LNCaP clone FGC (cell line): ENCODE measurements around the gene FBXL20.

Source experiments
- DNase-seq: peaks from one replicate; pipeline ENCODE4 v3.0.0-alpha.2; 2011; ENCODE audit warnings: low read depth
- H3K4me3 ChIP-seq: 2 replicates; pipeline ENCODE4 v1.5.1; 2011; ENCODE audit warnings: mild to moderate bottlenecking, low read depth, low read length, control low read depth
- TF ChIP-seq, protein P1 (sequence below): IDR thresholded peaks from 2 replicates; pipeline ENCODE4 v1.5.1; 2012; ENCODE audit warnings: mild to moderate bottlenecking; ENCODE audit not compliant: control insufficient read depth, insufficient read depth; ENCODE audit errors: extremely low read depth

FBXL20 gene

GRCh38 chr17:39243155-39243554 lies 158.3 kb downstream of the FBXL20 start:
- no peak overlapping the region for H3K4me3 ChIP-seq
- TF ChIP-seq, protein P1, sequence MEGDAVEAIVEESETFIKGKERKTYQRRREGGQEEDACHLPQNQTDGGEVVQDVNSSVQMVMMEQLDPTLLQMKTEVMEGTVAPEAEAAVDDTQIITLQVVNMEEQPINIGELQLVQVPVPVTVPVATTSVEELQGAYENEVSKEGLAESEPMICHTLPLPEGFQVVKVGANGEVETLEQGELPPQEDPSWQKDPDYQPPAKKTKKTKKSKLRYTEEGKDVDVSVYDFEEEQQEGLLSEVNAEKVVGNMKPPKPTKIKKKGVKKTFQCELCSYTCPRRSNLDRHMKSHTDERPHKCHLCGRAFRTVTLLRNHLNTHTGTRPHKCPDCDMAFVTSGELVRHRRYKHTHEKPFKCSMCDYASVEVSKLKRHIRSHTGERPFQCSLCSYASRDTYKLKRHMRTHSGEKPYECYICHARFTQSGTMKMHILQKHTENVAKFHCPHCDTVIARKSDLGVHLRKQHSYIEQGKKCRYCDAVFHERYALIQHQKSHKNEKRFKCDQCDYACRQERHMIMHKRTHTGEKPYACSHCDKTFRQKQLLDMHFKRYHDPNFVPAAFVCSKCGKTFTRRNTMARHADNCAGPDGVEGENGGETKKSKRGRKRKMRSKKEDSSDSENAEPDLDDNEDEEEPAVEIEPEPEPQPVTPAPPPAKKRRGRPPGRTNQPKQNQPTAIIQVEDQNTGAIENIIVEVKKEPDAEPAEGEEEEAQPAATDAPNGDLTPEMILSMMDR: no peak
- no peak for DNase-seq

DNA sequence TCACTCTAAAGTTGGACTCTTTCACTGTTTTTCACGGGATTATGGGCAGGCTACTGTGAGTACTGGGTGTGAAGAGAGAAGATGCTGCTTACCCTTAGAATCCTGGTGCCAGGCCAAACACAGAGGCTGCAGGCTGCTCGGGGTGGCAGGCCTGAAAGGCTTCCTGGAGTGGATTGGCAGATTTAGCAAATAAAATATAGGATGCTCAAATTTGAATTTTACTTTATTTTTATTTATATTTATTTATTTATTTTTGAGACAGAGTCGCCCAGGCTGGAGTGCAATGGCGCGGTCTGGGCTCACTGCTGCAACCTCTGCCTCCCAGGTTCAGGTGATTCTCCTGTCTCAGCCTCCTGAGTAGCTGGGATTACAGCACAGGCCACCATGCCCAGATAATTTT lies 160.8 kb downstream of the FBXL20 start:
- H3K4me3 ChIP-seq: no peak overlapping the region
- no peak for DNase-seq
- TF ChIP-seq, protein P1: no peak

- TF ChIP-seq, protein P1: peak; percentile 43
- DNase-seq: no peak
- H3K4me3 ChIP-seq: no peak overlapping the region
These were observed 161.6 kb downstream of the FBXL20 start for GRCh38 chr17:39239640-39240314.

DNA sequence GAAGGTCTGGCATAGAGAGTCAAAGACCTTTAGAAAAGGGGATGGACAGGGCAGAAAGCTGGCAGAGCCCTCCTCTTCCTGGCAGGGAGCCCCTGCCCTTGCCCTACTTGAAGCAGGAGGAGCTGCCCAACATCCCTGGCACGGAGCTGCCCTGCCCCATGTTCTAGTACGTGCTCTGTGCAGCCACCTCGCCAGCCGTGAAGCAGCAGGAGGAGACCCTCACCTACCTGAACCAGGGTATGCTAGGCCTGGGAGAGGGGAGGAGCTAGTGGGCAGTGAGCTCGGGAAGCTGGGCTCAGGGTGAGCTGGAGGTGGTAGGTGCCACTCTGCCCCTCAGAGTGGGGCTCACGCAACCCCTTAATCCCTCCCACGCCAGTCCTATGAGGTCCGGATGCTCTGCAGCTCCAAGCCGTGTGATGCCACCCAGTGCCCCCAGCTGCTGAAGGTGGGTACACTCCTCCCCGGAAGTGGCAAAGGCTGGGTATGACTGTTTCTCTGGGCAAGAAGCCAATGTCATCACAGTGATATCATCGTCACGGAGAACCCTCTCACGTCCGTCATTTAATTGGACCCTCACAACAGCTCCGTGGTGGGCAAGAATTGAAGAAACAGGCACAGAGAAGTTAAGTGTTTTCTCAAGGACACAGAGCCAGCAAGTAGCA lies 163.0 kb downstream of the FBXL20 start:
- no peak for DNase-seq

GRCh38 chr17:39237586-39237985 lies 163.8 kb downstream of the FBXL20 start:
- DNase-seq: no peak
- no peak overlapping the region for H3K4me3 ChIP-seq
- TF ChIP-seq, protein P1: no peak

More for the DNA sequence above, 163.0 kb downstream of the FBXL20 start:
- no peak overlapping the region for H3K4me3 ChIP-seq
- TF ChIP-seq, protein P1: no peak

GRCh38 chr17:39236981-39237441 lies 164.4 kb downstream of the FBXL20 start:
- no peak for DNase-seq
- TF ChIP-seq, protein P1: no peak
- no peak overlapping the region for H3K4me3 ChIP-seq
